Activated CD4-positive, alpha-beta T cell treated with anti-CD3 and anti-CD28 coated beads, Interleukin-2, amount 50 U/mL, for 16 hours (primary cell): Measurements from ENCODE around the gene LONP1.
A peak's percentile ranks its signal among the peaks of the same experiment; 100 is the strongest.
"Not testable (repeated sequence)": the region's sequence is repeated elsewhere in the genome, so short reads cannot be mapped to it uniquely, and the experiment has no call there.

Experiments used
- DNase-seq: peaks from one replicate; pipeline ENCODE4 v3.0.0-alpha.2; 2020

Gene LONP1

DNA sequence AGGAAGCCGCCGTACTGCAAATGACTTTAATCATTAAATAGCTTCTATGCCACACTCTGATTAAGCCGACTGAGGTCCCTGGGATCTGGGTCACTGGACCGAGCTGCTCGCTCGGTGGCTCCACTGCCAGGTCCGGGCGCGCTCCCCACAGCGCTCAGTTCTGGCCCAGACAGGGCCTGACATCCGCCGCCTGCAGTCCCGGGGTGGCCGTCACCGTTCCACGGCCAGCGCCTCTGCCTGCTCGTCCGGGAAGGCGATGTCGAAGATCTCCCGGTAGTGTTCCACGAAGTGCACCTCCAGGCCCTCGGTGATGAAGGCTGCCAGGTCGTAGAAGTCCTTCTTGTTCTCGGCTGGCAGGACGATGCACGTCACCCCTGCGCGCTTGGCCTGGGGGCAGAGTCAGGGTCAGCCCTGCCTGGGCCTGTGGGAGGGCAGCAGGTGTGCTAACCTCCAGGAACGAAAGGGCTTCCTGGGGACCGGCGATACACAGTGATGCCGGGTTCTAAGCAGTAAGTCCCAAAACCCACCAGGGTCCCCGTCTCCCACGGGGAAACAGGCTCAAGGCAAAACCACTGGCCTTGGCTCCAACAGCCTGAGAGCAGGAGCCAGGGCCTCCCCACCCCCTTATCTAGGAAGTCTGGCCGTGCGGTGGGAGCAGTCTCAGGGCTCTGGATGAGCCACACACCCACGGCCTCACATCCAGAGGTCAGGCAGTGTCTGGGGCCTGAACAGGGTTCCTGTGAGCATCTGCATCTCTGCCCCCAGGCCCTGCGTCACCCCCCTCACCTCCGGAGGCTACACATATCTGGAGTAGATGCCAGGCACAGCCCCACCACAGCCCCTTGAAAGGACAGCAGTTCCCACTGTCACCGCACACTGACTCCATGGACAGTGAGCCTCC lies 27.9 kb downstream of the LONP1 start:
- DNase-seq, result peak; percentile 32

DNA sequence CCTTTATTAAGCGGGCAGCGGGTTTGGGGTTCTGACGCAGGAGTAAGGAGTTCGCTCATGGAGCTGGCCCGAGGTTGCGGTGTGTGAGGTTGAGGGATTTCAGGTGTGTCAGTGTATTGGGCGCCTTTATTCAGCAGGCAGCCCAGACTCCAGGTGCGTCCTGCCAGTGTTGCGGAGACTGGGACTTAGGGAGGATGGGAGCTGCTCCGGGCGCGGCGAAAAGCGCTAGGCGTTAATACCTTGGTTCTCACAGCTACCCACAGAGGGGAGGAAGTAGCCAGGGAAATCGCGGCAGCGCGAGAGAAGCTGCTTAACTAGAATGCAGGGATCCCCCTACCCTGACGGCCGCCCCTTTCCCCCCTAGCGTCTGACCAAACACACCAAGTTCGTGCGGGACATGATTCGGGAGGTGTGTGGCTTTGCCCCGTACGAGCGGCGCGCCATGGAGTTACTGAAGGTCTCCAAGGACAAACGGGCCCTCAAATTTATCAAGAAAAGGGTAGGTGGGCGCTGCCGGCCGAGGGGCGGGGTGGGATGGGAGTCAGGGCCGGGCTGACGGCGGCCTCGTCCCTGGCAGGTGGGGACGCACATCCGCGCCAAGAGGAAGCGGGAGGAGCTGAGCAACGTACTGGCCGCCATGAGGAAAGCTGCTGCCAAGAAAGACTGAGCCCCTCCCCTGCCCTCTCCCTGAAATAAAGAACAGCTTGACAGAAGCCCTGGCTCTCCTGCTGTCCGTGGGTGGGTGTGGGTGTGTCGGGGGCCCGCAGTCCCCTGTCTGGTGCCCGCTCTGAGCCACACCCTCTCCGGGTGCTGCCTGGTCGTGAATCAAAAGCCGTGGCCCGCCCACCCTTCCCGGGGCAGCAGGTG lies 28.8 kb downstream of the LONP1 start:
- peak; percentile 57 for DNase-seq

DNA sequence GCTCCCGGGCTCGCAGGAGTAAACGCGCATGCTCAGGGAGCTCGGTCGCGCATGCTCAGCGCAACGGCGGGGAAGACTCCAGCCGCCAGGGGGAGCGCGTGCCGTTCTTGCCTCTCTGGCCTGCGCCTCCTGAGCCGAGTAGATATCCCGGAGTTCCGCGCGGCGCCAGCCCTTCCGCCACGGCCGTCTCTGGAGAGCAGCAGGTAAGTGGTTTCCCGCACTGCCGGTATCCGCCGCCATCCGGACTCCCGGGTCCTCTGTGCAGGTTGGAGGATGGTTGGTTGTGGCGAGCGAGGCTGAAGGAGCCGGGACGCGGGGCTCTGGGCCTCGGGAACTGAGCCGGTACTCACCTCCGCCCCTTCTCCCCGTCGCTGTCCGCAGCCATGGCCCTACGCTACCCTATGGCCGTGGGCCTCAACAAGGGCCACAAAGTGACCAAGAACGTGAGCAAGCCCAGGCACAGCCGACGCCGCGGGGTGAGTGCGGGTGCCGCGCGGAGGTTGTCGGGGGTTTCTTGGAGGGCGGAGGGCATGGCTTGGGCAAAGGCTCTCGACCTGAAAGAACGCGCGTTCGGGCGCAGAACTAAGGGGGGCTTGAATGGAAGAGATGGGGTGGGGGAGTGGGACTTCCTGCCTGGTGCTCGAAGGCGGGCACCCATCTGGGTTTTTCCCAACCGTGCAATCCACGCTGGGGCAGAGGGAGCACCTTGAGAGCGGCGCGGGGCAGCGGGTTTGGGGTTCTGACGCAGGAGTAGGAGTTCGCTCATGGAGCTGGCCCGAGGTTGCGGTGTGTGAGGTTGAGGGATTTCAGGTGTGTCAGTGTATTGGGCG lies 29.6 kb downstream of the LONP1 start, which contains the start of gene RPL36:
Gene RPL36, plus strand, starts transcription at position 171 of the 830 bp plus-strand sequence. Its CDS starts 213 bp downstream, at position 384.
- peak; percentile 99 for DNase-seq

DNA sequence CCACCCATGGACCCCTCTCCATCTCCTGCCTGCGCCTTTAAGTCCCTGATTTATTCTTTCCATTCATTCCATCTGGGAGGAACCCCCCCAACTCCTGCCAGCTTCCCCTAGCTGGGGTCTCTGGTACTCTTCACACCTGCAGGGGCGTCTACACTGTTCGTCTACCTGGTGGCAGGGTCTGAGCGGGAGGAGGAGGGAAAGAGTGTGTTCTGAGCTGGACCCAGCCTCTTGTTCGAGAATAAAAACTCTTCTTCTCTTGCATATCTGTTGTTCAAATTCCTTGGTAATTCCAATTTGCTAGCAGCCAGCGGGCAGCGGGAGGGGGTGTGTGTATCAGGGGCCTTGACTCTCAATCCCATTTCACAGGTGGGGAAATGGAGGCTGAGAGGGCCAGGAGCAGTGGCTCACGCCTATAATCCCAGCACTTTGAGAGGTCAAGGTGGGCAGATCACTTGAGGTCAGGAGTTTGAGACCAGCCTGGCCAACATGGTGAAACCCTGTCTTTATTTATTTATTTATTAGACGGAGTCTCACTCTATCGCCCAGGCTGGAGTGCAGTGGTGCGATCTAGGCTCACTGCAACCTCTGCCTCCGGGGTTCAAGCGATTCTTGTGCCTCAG lies 31.6 kb downstream of the LONP1 start:
- not testable (repeated sequence) for DNase-seq

DNA sequence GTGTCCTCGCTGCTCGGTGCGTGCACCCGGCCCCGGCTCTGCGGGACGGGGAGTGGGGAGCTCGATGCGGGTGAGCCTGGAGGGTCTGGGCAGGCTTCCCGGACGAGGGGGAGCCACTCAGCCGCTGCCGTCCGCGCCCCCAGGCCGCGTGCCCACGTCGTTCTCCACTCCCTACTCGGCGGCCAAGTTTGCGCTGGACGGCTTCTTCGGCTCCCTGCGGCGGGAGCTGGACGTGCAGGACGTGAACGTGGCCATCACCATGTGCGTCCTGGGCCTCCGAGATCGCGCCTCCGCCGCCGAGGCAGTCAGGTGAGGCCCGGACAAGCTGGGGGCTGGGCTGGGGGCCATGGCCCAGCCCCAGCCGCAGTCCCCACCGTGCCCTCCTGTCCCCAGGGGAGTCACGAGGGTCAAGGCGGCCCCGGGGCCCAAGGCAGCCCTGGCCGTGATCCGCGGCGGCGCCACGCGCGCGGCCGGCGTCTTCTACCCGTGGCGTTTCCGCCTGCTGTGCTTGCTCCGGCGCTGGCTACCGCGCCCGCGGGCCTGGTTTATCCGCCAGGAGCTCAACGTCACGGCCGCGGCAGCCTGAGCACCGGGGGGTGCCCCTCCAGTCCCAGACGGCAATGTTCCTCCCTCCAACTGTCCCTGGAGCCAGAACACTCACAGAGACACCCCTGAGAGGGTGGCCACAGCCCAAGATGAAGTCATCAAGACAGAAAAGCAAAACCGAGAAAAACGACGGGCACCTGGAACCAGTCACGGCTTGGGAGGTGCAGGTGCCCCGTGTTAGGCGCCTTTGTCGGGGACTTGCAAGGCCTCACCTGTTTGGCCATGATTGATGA lies 32.4 kb downstream of the LONP1 start:
- no peak for DNase-seq

DNA sequence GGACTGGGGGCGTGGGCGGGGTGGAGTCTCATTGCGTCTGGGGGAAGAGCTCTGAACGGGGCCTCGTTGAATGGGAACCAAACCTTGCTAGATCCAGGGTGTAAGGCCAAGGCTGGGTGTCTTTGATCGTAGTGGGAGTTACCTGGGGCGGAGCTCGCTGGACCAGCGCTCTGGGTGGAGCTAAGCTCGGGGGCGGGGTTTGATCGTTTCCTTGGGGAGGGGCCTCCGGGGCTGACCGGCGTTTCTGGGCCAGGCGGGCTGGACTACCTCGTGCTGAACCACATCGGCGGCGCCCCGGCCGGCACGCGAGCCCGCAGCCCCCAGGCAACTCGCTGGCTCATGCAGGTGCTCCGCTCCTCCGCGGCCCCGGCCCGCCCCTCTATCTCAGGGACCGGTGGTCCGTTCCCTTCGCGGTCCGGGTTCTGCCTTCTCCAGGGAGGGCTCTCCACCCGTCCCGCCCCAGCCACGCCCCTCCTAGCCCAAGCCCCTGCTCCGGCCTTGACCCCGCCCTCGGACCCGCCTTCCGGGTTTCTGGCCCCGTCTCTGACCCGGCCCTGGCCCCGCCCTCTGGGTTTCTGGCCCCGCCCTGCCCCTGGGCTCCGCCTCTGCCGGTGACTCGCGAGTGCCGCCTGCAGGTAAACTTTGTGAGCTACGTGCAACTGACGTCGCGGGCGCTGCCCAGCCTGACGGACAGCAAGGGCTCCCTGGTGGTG lies 33.1 kb downstream of the LONP1 start:
- DNase-seq, result peak; percentile 99

DNA sequence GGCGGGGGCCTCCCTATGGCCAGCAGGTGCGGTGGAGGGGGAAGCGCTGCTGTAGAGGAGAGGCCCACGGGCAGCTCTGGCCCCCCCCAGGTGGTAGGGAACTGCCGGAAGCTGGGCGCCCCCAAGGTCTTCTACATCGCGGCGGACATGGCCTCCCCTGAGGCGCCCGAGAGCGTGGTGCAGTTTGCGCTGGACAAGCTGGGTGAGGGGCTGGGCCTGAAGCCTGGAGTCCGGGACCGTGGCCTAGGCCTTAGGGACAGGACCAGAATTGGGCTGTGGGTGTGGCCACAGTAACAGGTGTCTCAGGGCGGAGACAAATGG lies 33.7 kb downstream of the LONP1 start:
- no peak for DNase-seq

DNA sequence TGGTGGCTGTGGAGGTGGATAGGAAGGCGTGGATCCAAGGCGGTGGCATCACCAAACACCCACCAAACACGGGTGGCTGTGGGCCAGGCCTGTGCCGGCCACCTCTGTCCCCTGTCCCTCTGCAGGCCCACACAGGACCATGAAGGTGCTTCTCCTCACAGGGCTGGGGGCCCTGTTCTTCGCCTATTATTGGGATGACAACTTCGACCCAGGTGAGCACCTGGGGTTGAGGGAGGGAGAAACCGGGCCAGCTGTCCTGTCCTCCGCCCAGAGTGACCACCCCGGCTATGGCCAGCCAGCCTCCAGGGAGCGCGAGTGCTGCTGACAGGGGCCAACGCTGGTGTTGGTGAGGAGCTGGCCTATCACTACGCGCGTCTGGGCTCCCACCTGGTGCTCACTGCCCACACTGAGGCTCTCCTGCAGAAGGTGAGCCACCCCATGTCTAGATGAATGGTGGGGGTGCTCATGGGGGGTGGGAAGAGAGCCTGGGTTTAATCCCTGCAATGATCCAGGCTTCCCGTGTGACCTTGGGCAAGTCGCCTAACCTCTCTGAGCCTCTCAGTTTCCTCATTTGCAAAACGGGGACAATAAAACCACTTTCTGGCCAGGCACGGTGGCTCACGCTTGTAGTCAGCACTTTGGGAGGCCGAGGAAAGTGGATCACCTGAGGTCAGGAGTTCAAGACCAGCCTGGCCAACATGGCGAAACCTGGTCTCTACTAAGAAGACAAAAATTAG lies 35.1 kb downstream of the LONP1 start:
- no peak for DNase-seq

DNA sequence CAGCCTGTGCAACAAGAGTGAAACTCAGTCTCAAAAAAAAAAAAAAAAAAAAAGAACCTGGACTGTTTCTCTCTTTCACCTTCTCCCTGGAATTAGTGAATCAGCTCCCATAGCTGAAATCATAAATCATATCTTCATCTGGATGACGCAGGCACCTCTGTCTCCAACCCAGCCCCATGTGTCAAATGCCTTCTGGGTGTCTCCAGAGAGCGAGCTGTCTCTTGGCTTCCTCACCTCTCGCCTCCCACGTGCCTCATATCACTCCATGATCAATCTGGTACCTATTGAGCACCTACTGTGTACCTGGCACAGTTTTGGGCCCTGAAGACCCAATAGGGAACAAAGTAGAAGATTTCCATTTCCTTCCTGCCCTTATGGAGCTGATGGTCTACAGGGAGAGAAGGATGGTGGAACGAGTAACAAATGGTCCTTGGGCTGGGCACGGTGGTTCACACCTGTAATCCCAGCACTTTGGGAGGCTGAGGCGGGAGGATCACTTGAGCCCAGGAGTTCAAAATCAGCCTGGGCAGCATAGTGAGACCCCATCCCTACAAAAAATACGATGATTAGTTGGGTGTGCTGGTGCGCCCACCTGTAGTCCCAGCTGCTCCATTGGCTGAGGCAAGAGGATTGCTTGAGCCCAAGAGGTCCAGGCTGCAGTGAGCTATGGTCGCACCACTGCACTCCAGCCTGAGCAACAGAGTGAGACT lies 36.6 kb downstream of the LONP1 start:
- no peak for DNase-seq

DNA sequence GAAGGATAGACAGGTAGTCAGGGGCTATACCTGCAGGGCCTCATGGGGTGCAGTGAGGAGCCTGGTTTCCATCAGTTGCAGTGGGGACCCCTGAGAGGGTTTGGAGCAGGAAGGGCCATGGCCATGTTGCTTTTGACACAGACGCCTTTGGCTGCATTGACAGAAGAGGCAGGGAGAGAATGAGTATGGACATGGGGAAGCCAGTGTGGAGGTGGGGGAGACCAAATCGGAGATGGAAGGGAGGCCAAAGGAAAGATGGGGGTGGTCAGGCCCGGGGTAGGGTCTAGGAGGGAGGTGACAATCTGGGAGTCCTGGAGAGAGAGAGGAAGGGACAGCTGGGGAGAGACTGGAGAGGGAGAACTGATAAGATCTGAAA lies 37.9 kb downstream of the LONP1 start:
- no peak for DNase-seq

DNA sequence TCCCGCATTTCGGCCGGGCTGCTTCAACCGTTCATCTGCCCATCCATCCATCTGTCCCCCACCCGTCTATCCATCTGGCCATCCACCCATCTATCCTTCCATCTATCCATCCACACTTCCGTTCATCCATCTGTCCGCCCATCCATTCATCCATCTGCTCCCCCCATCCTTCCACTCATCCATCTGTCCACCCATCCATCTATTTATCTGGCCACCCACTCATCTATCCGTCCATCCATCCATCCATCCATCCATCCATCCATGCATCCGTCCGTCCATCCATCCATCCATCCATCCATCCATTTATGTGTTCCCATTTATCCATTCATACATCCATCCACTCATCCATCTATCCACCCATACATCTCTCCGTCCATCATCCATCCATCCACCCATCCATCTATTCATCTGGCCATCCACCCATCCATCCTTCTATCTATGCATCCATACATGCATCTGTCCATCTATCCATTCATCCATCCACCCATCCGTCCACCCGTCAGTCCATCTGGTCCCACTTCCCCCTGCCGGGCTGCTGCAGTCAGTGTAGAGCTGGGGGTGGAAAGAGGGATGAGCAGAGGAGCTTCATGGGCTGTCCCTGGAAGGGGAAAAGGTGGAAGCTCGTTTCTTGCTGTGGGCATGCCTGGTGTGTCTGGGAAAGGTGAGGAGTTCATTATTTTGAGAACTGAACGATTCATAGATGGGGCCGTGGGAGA lies 38.4 kb downstream of the LONP1 start:
- DNase-seq, result no peak

DNA sequence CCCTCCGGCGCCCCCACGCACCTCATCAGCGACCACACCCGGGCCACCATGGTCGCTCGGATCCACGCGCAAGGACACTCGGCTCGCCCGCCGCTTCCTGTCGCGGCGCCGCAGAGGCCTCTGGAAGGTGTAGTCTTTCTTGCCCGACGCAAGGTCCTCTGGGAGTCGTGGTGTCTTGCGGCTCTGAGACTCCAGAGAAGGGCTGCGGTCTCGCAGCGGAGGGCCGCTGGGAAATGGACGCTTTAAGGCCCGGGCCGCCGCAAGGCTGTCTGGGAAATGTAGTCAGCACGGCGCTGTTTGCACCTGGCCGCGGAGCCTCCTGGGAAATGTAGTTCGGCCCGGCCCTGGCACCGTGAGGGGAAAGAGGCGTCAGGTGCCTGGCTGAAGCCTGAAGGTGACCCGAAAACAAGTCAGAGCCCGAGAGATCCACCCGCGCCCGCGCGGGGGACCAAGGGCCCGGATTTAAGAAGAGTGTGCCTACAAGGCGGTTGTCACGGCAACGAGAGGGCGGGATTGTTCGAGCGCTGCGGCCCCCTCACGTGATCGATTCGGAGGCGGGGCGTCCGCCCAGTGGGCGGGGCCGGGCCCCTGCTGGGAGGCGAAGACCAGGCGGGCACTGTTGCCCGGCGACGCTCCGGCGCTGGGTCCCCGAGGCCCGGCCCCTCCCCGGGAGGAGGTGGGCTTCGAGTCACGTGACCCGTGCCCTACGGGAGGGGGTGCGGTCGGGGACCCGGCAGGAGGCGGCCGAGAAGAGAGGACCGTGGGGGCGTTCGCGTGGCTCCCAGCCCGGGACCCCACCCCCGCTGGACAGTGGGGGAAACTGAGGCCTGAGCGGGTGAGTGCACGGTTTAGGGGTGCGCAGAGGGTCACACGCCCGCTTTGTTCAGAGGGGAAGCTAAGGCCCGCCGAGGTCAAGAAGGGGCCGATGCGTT lies 39.2 kb downstream of the LONP1 start, which contains the start of the genes HSD11B1L and MICOS13:
Gene HSD11B1L, plus strand, starts transcription at position 591 of the 932 bp plus-strand sequence. CDS start 3,806 bp downstream, outside the sequence.
Gene MICOS13, minus strand, starts transcription at position 80 of the 932 bp plus-strand sequence. Its CDS starts 30 bp downstream, at position 50.
- DNase-seq, result peak; percentile 99

DNA sequence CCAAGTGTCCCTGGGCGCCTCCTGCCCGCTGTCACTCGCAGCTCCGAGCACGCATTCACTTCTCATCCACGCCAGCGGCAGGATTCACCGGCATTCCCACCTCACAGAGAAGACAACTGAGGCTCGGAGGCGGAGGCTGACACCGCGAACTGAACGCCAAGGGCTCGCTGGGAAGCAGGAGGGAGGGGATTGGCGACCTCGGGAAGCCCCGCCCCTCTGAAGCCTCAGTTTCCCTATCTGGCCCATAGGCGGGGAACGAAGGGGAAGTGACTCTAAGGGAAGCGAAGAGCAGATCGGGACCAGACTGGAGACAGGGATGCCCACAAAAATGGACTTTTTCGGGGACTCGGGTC lies 39.9 kb downstream of the LONP1 start:
- no peak for DNase-seq

DNA sequence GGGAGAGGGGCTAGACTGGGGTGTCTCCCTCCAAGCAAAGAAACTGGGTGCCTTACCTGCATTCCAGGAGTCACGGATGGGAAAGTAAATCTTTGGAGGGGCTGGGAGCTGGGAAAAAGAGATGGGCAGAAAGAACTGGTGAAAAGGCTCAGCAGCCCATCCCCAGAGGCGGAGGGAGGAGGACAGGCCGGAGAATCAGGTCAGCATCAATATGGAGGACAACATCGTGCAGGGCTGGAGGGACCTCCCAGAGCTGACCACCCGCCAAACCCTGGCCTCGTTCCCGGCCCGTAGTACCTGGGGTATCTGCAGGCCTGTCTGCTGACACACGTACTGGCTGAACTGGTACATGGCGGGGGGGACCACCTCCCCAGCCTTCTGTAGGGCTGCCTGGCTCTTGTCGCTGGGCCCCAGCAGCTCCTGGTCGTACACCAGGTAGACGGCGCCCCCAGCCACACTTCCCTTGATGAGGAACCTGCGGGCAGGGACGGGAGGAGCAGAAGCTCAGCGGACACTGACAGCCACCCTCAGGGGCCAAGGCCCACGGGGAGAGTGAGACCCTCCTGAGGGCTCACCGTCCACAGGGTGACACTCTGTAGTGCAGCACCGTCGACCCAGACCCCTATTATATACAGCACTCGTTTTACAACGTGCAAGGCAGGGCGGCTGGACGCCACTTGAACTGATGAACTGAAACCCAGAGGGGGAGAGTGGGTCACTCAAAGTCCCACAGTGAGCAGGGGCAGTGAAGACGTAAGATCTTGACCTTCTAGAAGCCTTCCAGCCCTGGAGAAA lies 40.5 kb downstream of the LONP1 start:
- no peak for DNase-seq

DNA sequence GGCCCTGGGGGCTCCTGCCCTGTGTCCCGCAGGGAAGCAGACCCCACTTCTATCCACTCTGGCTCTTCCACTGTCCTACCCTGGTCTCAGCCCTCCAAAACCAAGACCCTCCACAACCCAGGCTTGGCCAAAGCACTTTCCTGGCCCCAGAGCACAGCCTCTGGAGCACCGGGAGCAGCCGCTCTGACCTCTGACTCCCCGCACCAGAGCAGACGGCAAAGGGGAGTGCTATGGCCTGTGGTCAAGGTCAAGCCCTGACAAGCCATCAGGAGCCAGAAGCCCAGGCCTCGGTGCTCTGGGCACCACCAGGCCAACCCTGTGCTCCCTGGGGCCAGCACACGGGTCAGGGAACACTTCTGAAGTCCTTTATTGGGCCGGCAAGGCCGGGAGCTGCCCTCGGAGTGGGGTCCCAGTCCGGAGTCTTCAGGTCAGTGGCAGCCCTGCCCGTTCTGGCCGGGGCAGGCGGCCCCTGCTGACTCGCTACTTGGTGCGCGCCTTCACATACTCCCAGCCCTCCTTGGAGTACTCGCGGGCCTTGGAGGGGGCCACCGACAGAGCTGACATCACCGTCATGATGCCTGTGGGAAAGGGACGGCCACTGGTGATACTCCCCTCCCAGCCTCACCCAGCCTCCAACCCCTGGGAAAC lies 41.8 kb downstream of the LONP1 start:
- DNase-seq, result no peak

DNA sequence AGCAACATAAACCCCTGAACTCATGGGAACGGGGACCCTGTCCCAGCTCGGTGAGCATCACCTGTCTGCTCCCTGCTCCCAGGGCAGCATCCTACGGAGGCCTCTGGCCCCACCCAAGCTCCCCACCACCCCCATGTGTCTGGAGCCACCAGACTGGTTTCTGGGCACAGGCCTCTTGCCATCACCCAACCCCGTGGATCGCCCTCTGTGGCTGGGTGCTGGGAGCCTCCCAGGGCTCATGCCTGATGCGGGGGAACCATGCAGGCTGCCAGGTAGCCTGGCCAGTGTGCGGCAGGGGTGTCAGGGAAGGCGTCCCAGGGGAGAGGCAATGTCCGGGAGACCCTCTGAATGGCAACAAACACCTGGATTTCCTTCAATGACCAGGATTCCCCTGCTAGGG lies 42.4 kb downstream of the LONP1 start:
- no peak for DNase-seq
